Measurements from ENCODE around the gene C2orf72. TPM values are rescaled to one million over a fixed set of nuclear protein-coding genes. Genes with fewer than 3 reads are reported as not detected.
A peak's percentile ranks its signal among the peaks of the same experiment; 100 is the strongest.

The C2orf72 gene
- total RNA-seq, 1 experiment from 2014 or later = not detected

DNA sequence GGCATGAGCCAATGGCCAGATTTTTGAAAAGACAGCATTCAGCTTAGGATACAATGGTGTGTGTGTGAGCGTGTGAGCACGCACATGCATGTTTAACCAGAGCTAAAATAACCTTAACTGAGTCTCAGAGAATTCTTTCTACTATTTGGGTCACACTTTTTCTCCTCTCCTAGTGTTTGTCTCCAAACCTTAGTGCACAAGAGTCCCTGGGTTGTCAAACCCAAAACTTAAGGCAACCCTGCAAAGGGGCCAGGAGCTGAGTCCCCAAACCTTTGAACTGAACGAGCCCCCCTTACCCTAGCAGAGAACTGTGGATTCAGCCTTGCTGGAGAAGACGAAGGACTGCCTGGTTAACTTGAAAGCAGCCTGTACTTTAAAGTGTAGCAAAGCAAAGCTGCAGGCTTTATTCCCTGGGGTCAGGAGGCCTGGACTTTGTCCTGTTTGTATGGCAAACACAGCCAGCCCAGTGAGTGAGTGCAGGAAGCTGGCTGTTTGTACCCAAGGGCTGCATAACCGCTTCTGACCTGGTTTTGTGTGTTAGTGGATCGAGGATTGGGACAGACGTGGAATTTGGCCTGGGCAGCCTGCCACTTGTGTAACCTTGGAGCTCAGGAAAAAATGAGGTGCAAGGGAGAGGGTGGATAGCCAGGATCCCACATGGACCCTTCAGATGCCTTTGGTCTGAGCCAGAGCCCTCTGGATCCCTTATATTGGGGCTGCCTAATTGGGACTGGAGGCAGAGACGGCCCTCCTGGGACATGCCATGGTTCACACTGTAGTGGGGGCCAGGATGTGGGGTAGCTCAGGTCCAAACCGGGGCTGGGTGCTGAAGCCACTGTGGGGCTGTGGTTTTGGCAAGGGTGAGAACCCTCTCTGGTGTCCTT lies 12.9 kb downstream of the C2orf72 start:
- Histone ChIP-seq H3K9me3 (ENCODE audit: low read length) (no peaks in the 10 kb centered on the region), H3K4me1 (ENCODE audit: low read length) (peaks cover 23% of the 10 kb centered on the region), H3K9me2 (replicated peaks; ENCODE audit: insufficient read depth, low read length) (no peaks in the 10 kb centered on the region), H3K9ac (ENCODE audit: low read length) (no peak overlapping the region), H3K27me3 (ENCODE audit: low read length) (no peaks in the 10 kb centered on the region), H3K4me2 (ENCODE audit: low read depth, low read length, poor library complexity, severe bottlenecking) (no peak overlapping the region), H3K27ac (ENCODE audit: low read length) (no peak overlapping the region), H4K20me1 (ENCODE audit: insufficient read depth, low read depth, low read length) (no peaks in the 10 kb centered on the region), H3K36me3 (ENCODE audit: insufficient read depth, low read length) (no peaks in the 10 kb centered on the region), H3K79me2 (ENCODE audit: low read length) (no peaks in the 10 kb centered on the region), H3K4me3 (ENCODE audit: low read length) (no peak overlapping the region), H2AFZ (ENCODE audit: low read length) (no peak overlapping the region)
- DNase-seq = no peak

GRCh38 chr2:231051116-231051515 lies 13.8 kb downstream of the C2orf72 start:
- no peaks in the 10 kb centered on the region for H3K79me2 ChIP-seq (ENCODE audit: low read length)
- no peak overlapping the region for H3K9ac ChIP-seq (ENCODE audit: low read length)
- H3K9me3 ChIP-seq (ENCODE audit: low read length) = no peaks in the 10 kb centered on the region
- no peak for DNase-seq
- no peak overlapping the region for H3K4me2 ChIP-seq (ENCODE audit: low read depth, low read length, poor library complexity, severe bottlenecking)
- H3K4me3 ChIP-seq (ENCODE audit: low read length) = no peak overlapping the region
- H3K4me1 ChIP-seq (ENCODE audit: low read length) = peaks cover 26% of the 10 kb centered on the region
- no peaks in the 10 kb centered on the region for H3K36me3 ChIP-seq (ENCODE audit: insufficient read depth, low read length)
- no peaks in the 10 kb centered on the region for H4K20me1 ChIP-seq (ENCODE audit: insufficient read depth, low read depth, low read length)
- H2AFZ ChIP-seq (ENCODE audit: low read length) = no peak overlapping the region
- no peak overlapping the region for H3K27ac ChIP-seq (ENCODE audit: low read length)
- no peaks in the 10 kb centered on the region for H3K27me3 ChIP-seq (ENCODE audit: low read length)
- H3K9me2 ChIP-seq (replicated peaks; ENCODE audit: insufficient read depth, low read length) = no peaks in the 10 kb centered on the region

DNA sequence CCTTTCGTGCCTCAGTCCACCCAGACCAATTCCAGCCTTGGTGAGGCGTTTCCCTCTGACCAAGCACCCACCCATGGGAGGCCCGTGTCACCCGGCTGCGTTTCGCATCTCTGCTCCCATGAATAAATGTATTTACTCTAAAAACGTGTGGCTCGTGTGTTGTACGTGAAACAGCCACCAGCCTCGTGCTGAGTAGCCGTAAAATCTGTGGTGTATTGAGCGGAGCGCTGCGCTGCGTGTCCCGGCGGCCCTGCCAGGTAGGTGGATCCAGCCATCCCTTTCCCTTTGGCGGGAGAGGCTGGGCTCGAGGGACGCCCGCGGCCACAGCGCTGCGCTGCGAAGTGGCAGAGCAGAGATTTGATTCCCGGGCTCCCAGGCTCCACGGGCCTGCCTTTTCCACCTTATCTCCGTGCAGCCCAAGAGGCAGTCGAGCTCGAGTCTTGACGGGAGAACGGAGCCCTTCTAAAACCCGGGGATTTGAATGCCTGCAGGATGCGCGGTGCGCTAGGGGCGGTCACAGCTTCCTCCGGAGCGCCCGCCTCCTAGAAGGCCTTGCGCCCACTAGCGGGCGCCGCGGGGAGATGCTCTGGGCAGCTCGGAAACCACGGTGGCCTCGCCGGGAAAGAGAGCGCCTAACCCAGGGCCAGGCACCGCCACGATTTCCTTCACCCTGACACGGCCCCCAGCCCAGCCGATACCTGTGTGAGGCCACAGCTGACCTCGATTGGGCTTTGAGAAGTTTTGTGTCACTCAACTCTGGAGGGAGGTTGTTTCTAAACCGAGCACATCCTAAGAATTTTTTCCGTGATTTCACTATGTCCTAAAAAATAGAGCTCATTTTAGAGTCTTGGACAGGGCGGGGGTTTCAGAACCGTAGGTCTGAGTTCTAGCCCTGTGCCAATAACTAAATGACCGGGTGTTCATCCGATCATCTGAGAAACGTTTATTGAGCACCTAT lies 15.4 kb downstream of the C2orf72 start:
- no peaks in the 10 kb centered on the region for H3K27me3 ChIP-seq (ENCODE audit: low read length)
- peak overlapping the region; percentile 99 for H2AFZ ChIP-seq (ENCODE audit: low read length)

DNA sequence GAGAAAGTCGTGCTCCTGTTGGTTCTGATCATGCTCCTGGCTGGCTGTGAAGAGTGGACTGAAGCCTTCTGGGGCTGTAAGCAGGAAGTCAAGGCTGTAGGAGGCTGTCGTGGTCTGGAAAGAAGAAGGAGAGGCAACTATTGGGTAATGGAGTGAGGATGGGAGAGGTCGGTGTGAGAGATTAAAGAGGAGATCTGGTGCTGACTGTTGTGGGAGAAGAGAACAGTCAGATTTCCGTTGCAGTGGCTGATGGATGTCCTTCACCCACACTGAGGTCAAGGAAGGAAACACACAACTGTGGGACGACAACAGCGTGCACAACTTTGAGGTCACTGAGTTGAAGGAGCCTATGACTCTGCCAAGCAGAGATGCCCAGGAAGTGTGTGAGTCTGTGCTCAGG lies 16.5 kb downstream of the C2orf72 start:
- H2AFZ ChIP-seq (ENCODE audit: low read length) = no peak overlapping the region

More for the DNA sequence above, 15.4 kb downstream of the C2orf72 start:
- Histone ChIP-seq H3K36me3 (ENCODE audit: insufficient read depth, low read length) (no peaks in the 10 kb centered on the region), H3K27ac (ENCODE audit: low read length) (no peak overlapping the region), H3K9me3 (ENCODE audit: low read length) (no peaks in the 10 kb centered on the region), H3K4me1 (ENCODE audit: low read length) (peaks cover 19% of the 10 kb centered on the region), H3K9me2 (replicated peaks; ENCODE audit: insufficient read depth, low read length) (no peaks in the 10 kb centered on the region), H4K20me1 (ENCODE audit: insufficient read depth, low read depth, low read length) (peaks cover 6% of the 10 kb centered on the region), H3K4me2 (ENCODE audit: low read depth, low read length, poor library complexity, severe bottlenecking) (peak overlapping the region; percentile 91), H3K9ac (ENCODE audit: low read length) (peak overlapping the region; percentile 74), H3K4me3 (ENCODE audit: low read length) (peak overlapping the region; percentile 75), H3K79me2 (ENCODE audit: low read length) (peaks cover 11% of the 10 kb centered on the region)
- peak; percentile 94 for DNase-seq

GRCh38 chr2:231056453-231057416 lies 19.4 kb downstream of the C2orf72 start, which contains the start of gene PSMD1:
Gene PSMD1, plus strand, starts transcription at chr2:231056867. Its CDS starts 159 bp downstream, at chr2:231057026.
- DNase-seq = peak; percentile 97
- H3K9me2 ChIP-seq (replicated peaks; ENCODE audit: insufficient read depth, low read length) = no peaks in the 10 kb centered on the region
- H3K9ac ChIP-seq (ENCODE audit: low read length) = peak within 1 kb of the TSS; percentile 94
- peaks cover 43% of the 10 kb centered on the region for H3K4me1 ChIP-seq (ENCODE audit: low read length)
- H4K20me1 ChIP-seq (ENCODE audit: insufficient read depth, low read depth, low read length) = peaks cover 25% of the 10 kb centered on the region
- H3K4me2 ChIP-seq (ENCODE audit: low read depth, low read length, poor library complexity, severe bottlenecking) = peak within 1 kb of the TSS; percentile 72
- H3K36me3 ChIP-seq (ENCODE audit: insufficient read depth, low read length) = peaks cover 10% of the 10 kb centered on the region; the same call in 1 of the 2 replicates
- peak within 1 kb of the TSS; percentile 81 for H3K4me3 ChIP-seq (ENCODE audit: low read length)
- peaks cover 50% of the 10 kb centered on the region for H3K79me2 ChIP-seq (ENCODE audit: low read length)
- no peaks in the 10 kb centered on the region for H3K9me3 ChIP-seq (ENCODE audit: low read length)
- H3K27ac ChIP-seq (ENCODE audit: low read length) = peak within 1 kb of the TSS; percentile 72
- H3K27me3 ChIP-seq (ENCODE audit: low read length) = no peaks in the 10 kb centered on the region
- H2AFZ ChIP-seq (ENCODE audit: low read length) = peak within 1 kb of the TSS; percentile 57

More for the DNA sequence above, 16.5 kb downstream of the C2orf72 start:
- no peak overlapping the region for H3K27ac ChIP-seq (ENCODE audit: low read length)
- H3K4me3 ChIP-seq (ENCODE audit: low read length) = no peak overlapping the region
- no peaks in the 10 kb centered on the region for H3K27me3 ChIP-seq (ENCODE audit: low read length)
- H4K20me1 ChIP-seq (ENCODE audit: insufficient read depth, low read depth, low read length) = peaks cover 17% of the 10 kb centered on the region
- no peak overlapping the region for H3K4me2 ChIP-seq (ENCODE audit: low read depth, low read length, poor library complexity, severe bottlenecking)
- peaks cover 30% of the 10 kb centered on the region for H3K4me1 ChIP-seq (ENCODE audit: low read length)
- no peaks in the 10 kb centered on the region for H3K9me2 ChIP-seq (replicated peaks; ENCODE audit: insufficient read depth, low read length)
- no peaks in the 10 kb centered on the region for H3K36me3 ChIP-seq (ENCODE audit: insufficient read depth, low read length)
- H3K9ac ChIP-seq (ENCODE audit: low read length) = no peak overlapping the region
- no peaks in the 10 kb centered on the region for H3K9me3 ChIP-seq (ENCODE audit: low read length)
- peaks cover 22% of the 10 kb centered on the region for H3K79me2 ChIP-seq (ENCODE audit: low read length)
- DNase-seq = no peak

- Histone ChIP-seq H3K9me3 (ENCODE audit: low read length) (no peaks in the 10 kb centered on the region), H3K79me2 (ENCODE audit: low read length) (peaks cover 58% of the 10 kb centered on the region), H3K27me3 (ENCODE audit: low read length) (no peaks in the 10 kb centered on the region), H3K4me1 (ENCODE audit: low read length) (peaks cover 34% of the 10 kb centered on the region), H3K4me2 (ENCODE audit: low read depth, low read length, poor library complexity, severe bottlenecking) (peak overlapping the region; percentile 72), H4K20me1 (ENCODE audit: insufficient read depth, low read depth, low read length) (peaks cover 25% of the 10 kb centered on the region), H3K9me2 (replicated peaks; ENCODE audit: insufficient read depth, low read length) (no peaks in the 10 kb centered on the region), H3K9ac (ENCODE audit: low read length) (peak overlapping the region; percentile 94), H3K36me3 (ENCODE audit: insufficient read depth, low read length) (peaks cover 18% of the 10 kb centered on the region), H3K27ac (ENCODE audit: low read length) (peak overlapping the region; percentile 72), H2AFZ (ENCODE audit: low read length) (no peak overlapping the region), H3K4me3 (ENCODE audit: low read length) (peak overlapping the region; percentile 81)
- DNase-seq = peak; percentile 70
These were observed 20.3 kb downstream of the C2orf72 start for GRCh38 chr2:231057590-231057989.

DNA sequence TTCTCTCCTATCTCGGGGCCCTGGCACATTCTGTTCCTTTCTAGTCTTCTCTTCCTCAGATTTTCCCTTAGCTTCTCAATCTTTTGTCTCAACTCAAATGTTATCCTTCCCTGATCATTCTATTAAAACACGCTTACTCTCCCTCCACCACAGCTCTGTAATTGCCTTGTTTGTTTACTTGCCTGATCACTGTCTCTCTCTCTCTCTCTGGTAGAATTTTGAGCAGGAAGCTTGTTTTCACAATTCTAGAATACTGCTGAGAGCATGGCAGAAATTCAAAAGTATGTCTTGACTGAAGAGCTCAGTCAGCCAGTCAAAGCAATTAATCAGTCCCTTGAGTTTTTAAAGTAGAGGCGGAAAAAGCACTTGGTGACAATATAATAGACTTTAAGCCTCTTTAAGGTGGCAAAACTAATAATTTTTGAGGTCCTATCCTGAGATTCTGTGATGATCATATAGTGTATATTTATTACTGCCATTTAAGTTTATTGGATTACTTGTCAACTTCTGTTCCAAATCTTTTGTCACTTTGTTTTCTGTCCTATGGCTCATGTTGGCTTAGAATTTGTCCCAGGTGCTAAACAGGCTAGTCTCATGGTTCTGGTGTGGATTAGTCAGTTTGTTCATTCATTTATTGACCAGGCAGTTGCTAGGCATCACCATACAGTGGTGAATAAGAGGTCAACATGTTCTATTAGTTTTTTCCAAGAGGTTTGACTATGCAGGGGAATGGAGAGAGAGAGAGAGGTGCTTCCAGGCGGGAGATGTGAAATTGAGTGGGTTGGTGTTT lies 21.6 kb downstream of the C2orf72 start:
- H3K79me2 ChIP-seq (ENCODE audit: low read length) = peaks cover 71% of the 10 kb centered on the region
- H3K4me2 ChIP-seq (ENCODE audit: low read depth, low read length, poor library complexity, severe bottlenecking) = peak overlapping the region; percentile 72
- peaks cover 30% of the 10 kb centered on the region for H3K4me1 ChIP-seq (ENCODE audit: low read length)
- H3K36me3 ChIP-seq (ENCODE audit: insufficient read depth, low read length) = peaks cover 31% of the 10 kb centered on the region
- peaks cover 25% of the 10 kb centered on the region for H4K20me1 ChIP-seq (ENCODE audit: insufficient read depth, low read depth, low read length)
- H3K9me2 ChIP-seq (replicated peaks; ENCODE audit: insufficient read depth, low read length) = no peaks in the 10 kb centered on the region
- H3K9ac ChIP-seq (ENCODE audit: low read length) = peak overlapping the region; percentile 94
- H3K9me3 ChIP-seq (ENCODE audit: low read length) = no peaks in the 10 kb centered on the region
- no peak overlapping the region for H2AFZ ChIP-seq (ENCODE audit: low read length)
- H3K27ac ChIP-seq (ENCODE audit: low read length) = no peak overlapping the region
- peak overlapping the region; percentile 81 for H3K4me3 ChIP-seq (ENCODE audit: low read length)
- H3K27me3 ChIP-seq (ENCODE audit: low read length) = no peaks in the 10 kb centered on the region
- DNase-seq = no peak

Data from Karpas-422 (cell line).